ENCODE results near the gene BBS12.

The BBS12 gene

GRCh38 chr4:122783301-122784215, 51.1 kb downstream of the BBS12 start:
- peak; percentile 98 for ATAC-seq

GRCh38 chr4:122784261-122784660, 51.8 kb downstream of the BBS12 start:
- TF ChIP-seq POU6F1 (CRISPR knock-in tag; IDR thresholded peaks at IDR 0.05; ENCODE audit: borderline replicate concordance, low read depth): no peak
- no peak for TF ChIP-seq TCF4 (CRISPR knock-in tag; IDR thresholded peaks at IDR 0.05; ENCODE audit: borderline replicate concordance)
- no peak for TF ChIP-seq ARNTL (CRISPR knock-in tag; IDR thresholded peaks at IDR 0.05; ENCODE audit: borderline replicate concordance, low read depth)
- ATAC-seq: peak; percentile 35

More at GRCh38 chr4:122783301-122784215, 51.1 kb downstream of the BBS12 start:
- TF ChIP-seq OSR1 (CRISPR knock-in tag; IDR thresholded peaks at IDR 0.05) (no peak), ISL1 (CRISPR knock-in tag; IDR thresholded peaks at IDR 0.05) (peak; percentile 90), CREB5 (CRISPR knock-in tag; IDR thresholded peaks at IDR 0.05; ENCODE audit: low read depth) (peak; percentile 79; the same call in 1 of the 2 replicates), CSRNP3 (CRISPR knock-in tag; IDR thresholded peaks at IDR 0.05) (no peak), PPARA (CRISPR knock-in tag; IDR thresholded peaks at IDR 0.05; ENCODE audit: borderline replicate concordance) (no peak), ZFP30 (CRISPR knock-in tag; IDR thresholded peaks at IDR 0.05) (no peak), POU6F1 (CRISPR knock-in tag; IDR thresholded peaks at IDR 0.05; ENCODE audit: borderline replicate concordance, low read depth) (no peak), ZNF8 (CRISPR knock-in tag; IDR thresholded peaks at IDR 0.05) (no peak), TOX (CRISPR knock-in tag; IDR thresholded peaks at IDR 0.05; ENCODE audit: borderline replicate concordance) (no peak), ZFP3 (CRISPR knock-in tag; IDR thresholded peaks at IDR 0.05) (no peak), SNAI2 (CRISPR knock-in tag; IDR thresholded peaks at IDR 0.05) (no peak; the same call in 1 of the 2 replicates), ARNTL (CRISPR knock-in tag; IDR thresholded peaks at IDR 0.05; ENCODE audit: borderline replicate concordance, low read depth) (no peak), RARB (CRISPR knock-in tag; IDR thresholded peaks at IDR 0.05) (no peak), TCF4 (CRISPR knock-in tag; IDR thresholded peaks at IDR 0.05; ENCODE audit: borderline replicate concordance) (no peak), ZNF565 (CRISPR knock-in tag; conservative IDR thresholded peaks at IDR 0.05; ENCODE audit: low read depth) (no peak), TSHZ2 (CRISPR knock-in tag; IDR thresholded peaks at IDR 0.05) (no peak), BACH2 (CRISPR knock-in tag; IDR thresholded peaks at IDR 0.05; ENCODE audit: borderline replicate concordance) (no peak)

- ATAC-seq: no peak
- no peak for TF ChIP-seq POU6F1 (CRISPR knock-in tag; IDR thresholded peaks at IDR 0.05; ENCODE audit: borderline replicate concordance, low read depth)
- TF ChIP-seq PPARA (CRISPR knock-in tag; IDR thresholded peaks at IDR 0.05; ENCODE audit: borderline replicate concordance): no peak
- no peak for TF ChIP-seq PATZ1 (CRISPR knock-in tag; IDR thresholded peaks at IDR 0.05; ENCODE audit: borderline replicate concordance)
- TF ChIP-seq BACH2 (CRISPR knock-in tag; IDR thresholded peaks at IDR 0.05; ENCODE audit: borderline replicate concordance): no peak
- TF ChIP-seq RARB (CRISPR knock-in tag; IDR thresholded peaks at IDR 0.05): no peak
- no peak for TF ChIP-seq GLIS3 (CRISPR knock-in tag; IDR thresholded peaks at IDR 0.05)
- TF ChIP-seq ESRRG (CRISPR knock-in tag; IDR thresholded peaks at IDR 0.05): no peak
- TF ChIP-seq CSRNP3 (CRISPR knock-in tag; IDR thresholded peaks at IDR 0.05): no peak
- TF ChIP-seq ISL1 (CRISPR knock-in tag; IDR thresholded peaks at IDR 0.05): no peak
- TF ChIP-seq CSDC2 (CRISPR knock-in tag; IDR thresholded peaks at IDR 0.05): no peak
- no peak for TF ChIP-seq ZNF8 (CRISPR knock-in tag; IDR thresholded peaks at IDR 0.05)
- TF ChIP-seq SNAI2 (CRISPR knock-in tag; IDR thresholded peaks at IDR 0.05): no peak
Measured at GRCh38 chr4:122785099-122785498, 52.6 kb downstream of the BBS12 start.

Data from SK-N-SH treated with all-trans-retinoic acid at 6 μM for 48 hours (cell line).